ENCODE measurements around the gene IGFL2. TPM values are rescaled to one million over a fixed set of nuclear protein-coding genes. Genes with fewer than 3 reads are reported as not detected.
"Not testable (repeated sequence)": the region's sequence is repeated elsewhere in the genome, so short reads cannot be mapped to it uniquely, and the experiment has no call there.

The IGFL2 gene
- total and polyA plus RNA-seq, 2 experiments from 2014 or later: not detected

GRCh38 chr19:46180701-46181387 is 32.8 kb downstream of the IGFL2 start:
- H3K27me3 ChIP-seq (replicated peaks; ENCODE audit: insufficient read depth): peaks cover 11% of the 10 kb centered on the region; the same call in 1 of the 2 replicates
- H3K4me1 ChIP-seq (ENCODE audit: insufficient read depth): peaks cover 36% of the 10 kb centered on the region
- H4K20me1 ChIP-seq (ENCODE audit: insufficient read depth): no peaks in the 10 kb centered on the region
- H3K4me3 ChIP-seq: no peak overlapping the region
- peak overlapping the region; percentile 65 for H3K27ac ChIP-seq
- peaks cover 34% of the 10 kb centered on the region for H3F3A ChIP-seq (ENCODE audit: insufficient read depth)
- DNase-seq: peak; percentile 87
- H3K9me3 ChIP-seq (ENCODE audit: low read depth): no peaks in the 10 kb centered on the region
- TF ChIP-seq EZH2phosphoT487 (IDR thresholded peaks at IDR 0.05; ENCODE audit: insufficient read depth, low read depth) (no peak), EZH2 (IDR thresholded peaks at IDR 0.05; ENCODE audit: insufficient read depth, poor library complexity, severe bottlenecking) (no peak)
- no peaks in the 10 kb centered on the region for H3K36me3 ChIP-seq (ENCODE audit: low read depth)
- H3K9me2 ChIP-seq (ENCODE audit: insufficient read depth): no peaks in the 10 kb centered on the region
- peak overlapping the region; percentile 40 for H3K9ac ChIP-seq
- peak overlapping the region; percentile 47 for H3K4me2 ChIP-seq (ENCODE audit: unreplicated experiment)
- in situ Hi-C loops (cut with MboI): no loop called here
- H3K79me2 ChIP-seq (ENCODE audit: insufficient read depth): no peaks in the 10 kb centered on the region
- no peak overlapping the region for H2AFZ ChIP-seq
- WGBS, 2 experiments (ENCODE audit: low coverage in 1 of 2, low lambda C conversion rate in 2 of 2, missing lambda C conversion rate in 2 of 2): 32 to 36% methylated on average over 5 of the region's 5 CpGs

- Histone ChIP-seq H4K20me1 (ENCODE audit: insufficient read depth) (no peaks in the 10 kb centered on the region), H3K9ac (peak overlapping the region; percentile 40), H3K4me2 (ENCODE audit: unreplicated experiment) (peak overlapping the region; percentile 47), H3K9me3 (ENCODE audit: low read depth) (no peaks in the 10 kb centered on the region), H3K9me2 (ENCODE audit: insufficient read depth) (no peaks in the 10 kb centered on the region), H3K27me3 (replicated peaks; ENCODE audit: insufficient read depth) (peaks cover 11% of the 10 kb centered on the region; the same call in 1 of the 2 replicates), H3K36me3 (ENCODE audit: low read depth) (no peaks in the 10 kb centered on the region), H3K4me3 (no peak overlapping the region), H2AFZ (no peak overlapping the region), H3K4me1 (ENCODE audit: insufficient read depth) (peaks cover 36% of the 10 kb centered on the region), H3F3A (ENCODE audit: insufficient read depth) (peaks cover 34% of the 10 kb centered on the region), H3K79me2 (ENCODE audit: insufficient read depth) (no peaks in the 10 kb centered on the region), H3K27ac (peak overlapping the region; percentile 65)
- no peak for TF ChIP-seq EZH2 (IDR thresholded peaks at IDR 0.05; ENCODE audit: insufficient read depth, poor library complexity, severe bottlenecking)
- TF ChIP-seq EZH2phosphoT487 (IDR thresholded peaks at IDR 0.05; ENCODE audit: insufficient read depth, low read depth): no peak
- 67 to 68% methylated on average over 6 of the region's 6 CpGs for WGBS, 2 experiments (ENCODE audit: low coverage in 1 of 2, low lambda C conversion rate in 2 of 2, missing lambda C conversion rate in 2 of 2)
- in situ Hi-C loops (cut with MboI): no loop called here
- peak; percentile 71 for DNase-seq
Measured at GRCh38 chr19:46181388-46181779, 33.3 kb downstream of the IGFL2 start.

GRCh38 chr19:46182476-46182875 is 34.4 kb downstream of the IGFL2 start:
- Histone ChIP-seq H3K9me3 (ENCODE audit: low read depth) (no peaks in the 10 kb centered on the region), H3K9me2 (ENCODE audit: insufficient read depth) (no peaks in the 10 kb centered on the region), H4K20me1 (ENCODE audit: insufficient read depth) (no peaks in the 10 kb centered on the region), H3K36me3 (ENCODE audit: low read depth) (no peaks in the 10 kb centered on the region), H3K4me2 (ENCODE audit: unreplicated experiment) (no peak overlapping the region), H2AFZ (no peak overlapping the region), H3K27ac (no peak overlapping the region), H3K79me2 (ENCODE audit: insufficient read depth) (no peaks in the 10 kb centered on the region), H3K9ac (no peak overlapping the region), H3F3A (ENCODE audit: insufficient read depth) (peaks cover 34% of the 10 kb centered on the region), H3K27me3 (replicated peaks; ENCODE audit: insufficient read depth) (peaks cover 10% of the 10 kb centered on the region; the same call in 1 of the 2 replicates), H3K4me3 (no peak overlapping the region), H3K4me1 (ENCODE audit: insufficient read depth) (peaks cover 36% of the 10 kb centered on the region)
- WGBS, 2 experiments (ENCODE audit: low coverage in 1 of 2, low lambda C conversion rate in 2 of 2, missing lambda C conversion rate in 2 of 2): 92 to 97% methylated on average over 8 of the region's 8 CpGs
- in situ Hi-C loops (cut with MboI): no loop called here
- no peak for TF ChIP-seq EZH2 (IDR thresholded peaks at IDR 0.05; ENCODE audit: insufficient read depth, poor library complexity, severe bottlenecking)
- no peak for TF ChIP-seq EZH2phosphoT487 (IDR thresholded peaks at IDR 0.05; ENCODE audit: insufficient read depth, low read depth)
- no peak for DNase-seq

- not testable (repeated sequence) for H3K9me3 ChIP-seq (ENCODE audit: low read depth); H4K20me1 ChIP-seq (ENCODE audit: insufficient read depth); H3K9me2 ChIP-seq (ENCODE audit: insufficient read depth); H3K27me3 ChIP-seq (replicated peaks; ENCODE audit: insufficient read depth); H2AFZ ChIP-seq; H3K36me3 ChIP-seq (ENCODE audit: low read depth); H3K79me2 ChIP-seq (ENCODE audit: insufficient read depth)
- peak overlapping the region; percentile 46 for H3K4me2 ChIP-seq (ENCODE audit: unreplicated experiment)
- 0 out of 2 replicates have a peak overlapping the region, but pooled peaks have one; percentile 19 for H3K4me3 ChIP-seq
- 48 to 52% methylated on average over 6 of the region's 6 CpGs for WGBS, 2 experiments (ENCODE audit: low coverage in 1 of 2, low lambda C conversion rate in 2 of 2, missing lambda C conversion rate in 2 of 2)
- peak overlapping the region; percentile 73 for H3K27ac ChIP-seq
- TF ChIP-seq EZH2phosphoT487 (IDR thresholded peaks at IDR 0.05; ENCODE audit: insufficient read depth, low read depth): peak; percentile 75; the same call in 1 of the 2 replicates
- H3K4me1 ChIP-seq (ENCODE audit: insufficient read depth): peaks cover 35% of the 10 kb centered on the region
- H3F3A ChIP-seq (ENCODE audit: insufficient read depth): peaks cover 31% of the 10 kb centered on the region
- peak; percentile 71 for DNase-seq
- peak overlapping the region; percentile 60 for H3K9ac ChIP-seq
- in situ Hi-C loops (cut with MboI): loop anchor here (5.0 kb wide), 1 partner anchor 103 kb away; no protein-coding TSS in a partner anchor
Measured at GRCh38 chr19:46184775-46185710, 37.0 kb downstream of the IGFL2 start.
